ENCODE results near the gene SLC26A3.

Gene SLC26A3

GRCh38 chr7:107743567-107744344 is 59.3 kb downstream of the SLC26A3 start, which contains the start of gene CBLL1:
TSS of gene CBLL1 (plus strand) at chr7:107744142. CDS start at chr7:107744164, 22 bp downstream.
- peak; percentile 97 to 99 (median 98) for DNase-seq

GRCh38 chr7:107742678-107743566 is 60.1 kb downstream of the SLC26A3 start:
- peak; percentile 48 to 77 (median 74) for DNase-seq

GRCh38 chr7:107728276-107728675 is 74.7 kb downstream of the SLC26A3 start:
- DNase-seq, result no peak

GRCh38 chr7:107726356-107727130 is 76.5 kb downstream of the SLC26A3 start:
- DNase-seq, result no peak

- DNase-seq, result peak; percentile 18 to 62 (median 48)
These were observed 77.8 kb downstream of the SLC26A3 start for GRCh38 chr7:107725138-107725740.

- no peak for DNase-seq
These were observed 79.8 kb downstream of the SLC26A3 start for GRCh38 chr7:107723255-107723654.

GRCh38 chr7:107721286-107721685 is 81.7 kb downstream of the SLC26A3 start:
- DNase-seq, result no peak

GRCh38 chr7:107718456-107719193 is 84.4 kb downstream of the SLC26A3 start:
- DNase-seq, result no peak

GRCh38 chr7:107715531-107715930 is 87.5 kb downstream of the SLC26A3 start:
- no peak for DNase-seq
